SK-N-SH (cell line): ENCODE measurements around the gene SLC25A18. TPM values are rescaled to one million over a fixed set of nuclear protein-coding genes. Genes with fewer than 3 reads are reported as not detected.

Experiments used
- CTCF ChIA-PET: fragments of 300-600, 350-600 bp; formaldehyde crosslinking; extraction: SDS; loops from one replicate; lab custom pipeline; 2021; lab: Yijun Ruan, JAX
- POLR2A ChIA-PET: fragments of 350-600 bp; sonication (Branson Sonifier 250); formaldehyde crosslinking; extraction: SDS; loops from one replicate; lab custom pipeline; 2020; ENCODE audit warnings: antibody characterized with exemption, inconsistent platforms; lab: Yijun Ruan, JAX
- DNase-seq: peaks from one replicate; pipeline ENCODE4 v3.0.0; 2012
- H2AFZ ChIP-seq: fragments of 200-600 bp; sonication (generic); 2 replicates; pipeline ENCODE4 v1.8.1; 2016; ENCODE audit warnings: antibody characterized with exemption, mild to moderate bottlenecking, low read depth
- H3F3A ChIP-seq: fragments of 200-600 bp; sonication (generic); replicated peaks from 2 replicates; pipeline ENCODE3; 2016; ENCODE audit warnings: antibody characterized with exemption, mild to moderate bottlenecking; ENCODE audit not compliant: insufficient read depth
- H3K27ac ChIP-seq, 2 experiments: fragments of 200-500 bp in 1 of 2; fragments of 200-600 bp in 1 of 2; sonication (Bioruptor generic) in 1 of 2; sonication (generic), shearing (Covaris generic) in 1 of 2; 2 replicates each; pipeline versions ENCODE4 v1.5.1 to v1.6.1; 2014 to 2016; ENCODE audit warnings: low read depth in 2 of 2, inconsistent platforms in 1 of 2, low read length in 1 of 2, mild to moderate bottlenecking in 1 of 2, mixed read lengths in 1 of 2
- H3K27me3 ChIP-seq: fragments of 200-600 bp; sonication (generic), shearing (Covaris generic); 2 replicates; pipeline ENCODE4 v1.6.1; 2016; ENCODE audit warnings: mixed run types; ENCODE audit not compliant: insufficient read depth
- H3K36me3 ChIP-seq, 2 experiments: fragments of 200-500 bp in 1 of 2; fragments of 200-600 bp in 1 of 2; sonication (Bioruptor generic) in 1 of 2; sonication (generic) in 1 of 2; replicated peaks in 1 of 2; 2 replicates each; pipeline versions ENCODE3 to v1.5.1; 2014 to 2016; ENCODE audit warnings: low read length in 1 of 2, mild to moderate bottlenecking in 1 of 2; ENCODE audit not compliant: insufficient read depth in 2 of 2, control insufficient read depth in 1 of 2
- H3K4me1 ChIP-seq, 2 experiments: fragments of 200-500 bp in 1 of 2; fragments of 200-600 bp in 1 of 2; sonication (Bioruptor generic) in 1 of 2; sonication (generic), shearing (Covaris generic) in 1 of 2; 2 replicates each; pipeline versions ENCODE4 v1.5.1 to v1.6.1; 2014 to 2016; ENCODE audit warnings: low read depth in 1 of 2, low read length in 1 of 2, mixed run types in 1 of 2; ENCODE audit not compliant: insufficient read depth in 2 of 2, control insufficient read depth in 1 of 2
- H3K4me2 ChIP-seq: fragments of 200-600 bp; sonication (generic), shearing (Covaris generic); 2 replicates; pipeline ENCODE4 v1.6.1; 2017; ENCODE audit warnings: mixed run types
- H3K4me3 ChIP-seq, 2 experiments: fragments of 200-500 bp in 1 of 2; fragments of 200-600 bp in 1 of 2; sonication (Bioruptor generic) in 1 of 2; sonication (generic), shearing (Covaris generic) in 1 of 2; 2 replicates each; pipeline versions ENCODE4 v1.5.1 to v1.8.1; 2014 to 2016; ENCODE audit warnings: low read depth in 2 of 2, inconsistent platforms in 1 of 2, low read length in 1 of 2, mild to moderate bottlenecking in 1 of 2, mixed read lengths in 1 of 2, moderate library complexity in 1 of 2
- H3K79me2 ChIP-seq: fragments of 200-600 bp; sonication (generic); 2 replicates; pipeline ENCODE4 v1.8.1; 2017; ENCODE audit warnings: mild to moderate bottlenecking; ENCODE audit not compliant: insufficient read depth
- H3K9ac ChIP-seq: fragments of 200-600 bp; sonication (generic); 2 replicates; pipeline ENCODE4 v1.6.1; 2017; ENCODE audit warnings: mixed run types
- H3K9me2 ChIP-seq: fragments of 200-600 bp; sonication (generic); 2 replicates; pipeline ENCODE4 v1.6.1; 2017; ENCODE audit warnings: mixed run types
- H3K9me3 ChIP-seq: fragments of 200-600 bp; sonication (generic); 2 replicates; pipeline ENCODE4 v1.6.1; 2017; ENCODE audit warnings: mixed run types, mild to moderate bottlenecking, moderate library complexity
- H4K20me1 ChIP-seq: fragments of 200-600 bp; sonication (generic); 2 replicates; pipeline ENCODE4 v1.6.1; 2017; ENCODE audit warnings: mild to moderate bottlenecking, mixed run types; ENCODE audit not compliant: insufficient read depth
- CHD2 ChIP-seq: fragments of 150-350 bp; IDR thresholded peaks from 2 replicates; pipeline ENCODE4 v1.6.1; 2018; ENCODE audit warnings: low read length; ENCODE audit not compliant: partially characterized antibody
- ELF1 ChIP-seq: IDR thresholded peaks from 2 replicates; pipeline ENCODE4 v1.4.0; 2012
- EZH2phosphoT487 ChIP-seq: fragments of 200-600 bp; sonication (generic); IDR thresholded peaks from 2 replicates; pipeline ENCODE4 v1.6.1; 2017; ENCODE audit warnings: low read depth, mixed run types, mild to moderate bottlenecking, antibody characterized with exemption, moderate library complexity, borderline replicate concordance
- FOSL2 ChIP-seq: IDR thresholded peaks from 2 replicates; pipeline ENCODE4 v1.4.0; 2012; ENCODE audit warnings: low read depth, mild to moderate bottlenecking, moderate library complexity, borderline replicate concordance
- FOXM1 ChIP-seq: IDR thresholded peaks from 2 replicates; pipeline ENCODE4 v1.4.0; 2012; ENCODE audit warnings: low read depth, mild to moderate bottlenecking
- GATA2 ChIP-seq: sonication (generic); formaldehyde crosslinking; IDR thresholded peaks from 2 replicates; pipeline ENCODE4 v1.5.0; 2020; ENCODE audit warnings: mild to moderate bottlenecking, missing genetic modification reagents
- MEF2A ChIP-seq: IDR thresholded peaks from 2 replicates; pipeline ENCODE4 v1.4.0; 2012; ENCODE audit warnings: low read depth, borderline replicate concordance
- MXI1 ChIP-seq: IDR thresholded peaks from 2 replicates; pipeline ENCODE4 v1.6.1; 2012; ENCODE audit warnings: mild to moderate bottlenecking, low read depth, low read length, improper control_type of control experiment
- NFIC ChIP-seq: IDR thresholded peaks from 2 replicates; pipeline ENCODE4 v1.4.0; 2012; ENCODE audit warnings: borderline replicate concordance
- NRF1 ChIP-seq: IDR thresholded peaks from 2 replicates; pipeline ENCODE4 v1.6.1; 2012; ENCODE audit warnings: low read depth, mild to moderate bottlenecking, low read length
- RCOR1 ChIP-seq: fragments of 150-350 bp; IDR thresholded peaks from 2 replicates; pipeline ENCODE4 v1.6.1; 2017; ENCODE audit warnings: antibody characterized with exemption, low read length
- RFX5 ChIP-seq: IDR thresholded peaks from 2 replicates; pipeline ENCODE4 v1.6.1; 2012; ENCODE audit warnings: mild to moderate bottlenecking, improper control_type of control experiment, low read length
- SIN3A ChIP-seq: IDR thresholded peaks from 2 replicates; pipeline ENCODE4 v1.6.1; 2012; ENCODE audit warnings: low read depth, mild to moderate bottlenecking, low read length, moderate library complexity, borderline replicate concordance
- SMC3 ChIP-seq: IDR thresholded peaks from 2 replicates; pipeline ENCODE4 v1.6.1; 2012; ENCODE audit warnings: low read depth, low read length, improper control_type of control experiment
- TEAD4 ChIP-seq: IDR thresholded peaks from 2 replicates; pipeline ENCODE4 v1.4.0; 2012; ENCODE audit warnings: mild to moderate bottlenecking, borderline replicate concordance; ENCODE audit not compliant: insufficient read depth
- WGBS: methylation state at CpG from one replicate; pipeline ENCODE4 v1.1.6; 2017; ENCODE audit warnings: low lambda C conversion rate; 5-methylcytosine and 5-hydroxymethylcytosine counted together
- polyA plus RNA-seq, 3 experiments: library from polyadenylated mRNA; depleted of rRNA; stranded (reverse); fragments of >200 nt; gene quantifications; 2 replicates each; pipeline ENCODE4 v1.2.3, GENCODE V29; 2012
- TF ChIP-seq, protein P1 (sequence below): IDR thresholded peaks from 2 replicates; pipeline ENCODE4 v1.4.0; 2012; ENCODE audit warnings: low read depth, borderline replicate concordance
- TF ChIP-seq, protein P2 (sequence below): IDR thresholded peaks from 2 replicates; pipeline ENCODE4; 2012
- TF ChIP-seq, protein P3 (sequence below): IDR thresholded peaks from 2 replicates; pipeline ENCODE4 v1.4.0; 2012; ENCODE audit warnings: low read depth
- TF ChIP-seq, protein P4 (sequence below): fragments of 200-600 bp; sonication (generic); IDR thresholded peaks from 2 replicates; pipeline ENCODE4 v1.6.1; 2017; ENCODE audit warnings: antibody characterized with exemption, mild to moderate bottlenecking, moderate library complexity
- TF ChIP-seq, protein P5 (sequence below): IDR thresholded peaks from 2 replicates; pipeline ENCODE4 v1.4.0; 2012; ENCODE audit warnings: low read depth, borderline replicate concordance

SLC25A18 gene
- polyA plus RNA-seq, 1 of the 3 experiments (the other 2 are of a cell fraction) = 0.02 TPM

DNA sequence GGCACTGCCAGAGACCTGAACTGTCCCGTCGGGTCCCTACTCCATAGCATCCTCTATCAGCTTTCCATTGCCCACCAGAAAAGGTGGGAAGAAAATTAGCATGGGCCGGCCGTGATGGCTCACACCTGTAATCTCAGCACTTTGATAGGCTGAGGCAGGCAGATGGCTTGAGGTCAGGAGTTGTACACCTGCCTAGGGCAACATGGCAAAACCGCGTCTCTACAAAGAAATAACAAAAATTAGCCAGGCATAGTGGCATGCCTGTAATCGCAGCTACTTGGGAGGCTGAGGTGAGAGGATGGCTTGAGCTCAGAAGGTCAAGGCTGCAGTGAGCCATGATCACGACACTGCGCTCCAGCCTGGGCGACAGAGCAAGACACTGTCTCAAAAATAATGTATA is 3.5 kb downstream of the SLC25A18 start:
- no peaks in the 10 kb centered on the region; the same call in 1 of the 2 replicates for H3K27me3 ChIP-seq
- no peaks in the 10 kb centered on the region for H3K9me2 ChIP-seq
- H3K36me3 ChIP-seq = no peaks in the 10 kb centered on the region
- H3F3A ChIP-seq = no peaks in the 10 kb centered on the region
- no peak for DNase-seq
- H3K4me1 ChIP-seq = no peaks in the 10 kb centered on the region; a peak in 2 of 4 replicates
- no peaks in the 10 kb centered on the region for H3K79me2 ChIP-seq
- no peak overlapping the region for H2AFZ ChIP-seq
- no peak for TF ChIP-seq SMC3
- TF ChIP-seq ELF1 = no peak
- no peak for TF ChIP-seq NFIC
- no peak for TF ChIP-seq TEAD4
- no peak for TF ChIP-seq MEF2A
- TF ChIP-seq RCOR1 = no peak
- TF ChIP-seq, protein P1, sequence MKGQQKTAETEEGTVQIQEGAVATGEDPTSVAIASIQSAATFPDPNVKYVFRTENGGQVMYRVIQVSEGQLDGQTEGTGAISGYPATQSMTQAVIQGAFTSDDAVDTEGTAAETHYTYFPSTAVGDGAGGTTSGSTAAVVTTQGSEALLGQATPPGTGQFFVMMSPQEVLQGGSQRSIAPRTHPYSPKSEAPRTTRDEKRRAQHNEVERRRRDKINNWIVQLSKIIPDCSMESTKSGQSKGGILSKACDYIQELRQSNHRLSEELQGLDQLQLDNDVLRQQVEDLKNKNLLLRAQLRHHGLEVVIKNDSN = no peak
- no peak for TF ChIP-seq FOSL2
- no peak for TF ChIP-seq FOXM1
- no peak for TF ChIP-seq CHD2
- TF ChIP-seq, protein P2, sequence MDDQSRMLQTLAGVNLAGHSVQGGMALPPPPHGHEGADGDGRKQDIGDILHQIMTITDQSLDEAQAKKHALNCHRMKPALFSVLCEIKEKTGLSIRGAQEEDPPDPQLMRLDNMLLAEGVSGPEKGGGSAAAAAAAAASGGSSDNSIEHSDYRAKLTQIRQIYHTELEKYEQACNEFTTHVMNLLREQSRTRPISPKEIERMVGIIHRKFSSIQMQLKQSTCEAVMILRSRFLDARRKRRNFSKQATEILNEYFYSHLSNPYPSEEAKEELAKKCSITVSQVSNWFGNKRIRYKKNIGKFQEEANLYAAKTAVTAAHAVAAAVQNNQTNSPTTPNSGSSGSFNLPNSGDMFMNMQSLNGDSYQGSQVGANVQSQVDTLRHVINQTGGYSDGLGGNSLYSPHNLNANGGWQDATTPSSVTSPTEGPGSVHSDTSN = no peak
- TF ChIP-seq, protein P3, sequence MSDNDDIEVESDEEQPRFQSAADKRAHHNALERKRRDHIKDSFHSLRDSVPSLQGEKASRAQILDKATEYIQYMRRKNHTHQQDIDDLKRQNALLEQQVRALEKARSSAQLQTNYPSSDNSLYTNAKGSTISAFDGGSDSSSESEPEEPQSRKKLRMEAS = no peak
- TF ChIP-seq, protein P4, sequence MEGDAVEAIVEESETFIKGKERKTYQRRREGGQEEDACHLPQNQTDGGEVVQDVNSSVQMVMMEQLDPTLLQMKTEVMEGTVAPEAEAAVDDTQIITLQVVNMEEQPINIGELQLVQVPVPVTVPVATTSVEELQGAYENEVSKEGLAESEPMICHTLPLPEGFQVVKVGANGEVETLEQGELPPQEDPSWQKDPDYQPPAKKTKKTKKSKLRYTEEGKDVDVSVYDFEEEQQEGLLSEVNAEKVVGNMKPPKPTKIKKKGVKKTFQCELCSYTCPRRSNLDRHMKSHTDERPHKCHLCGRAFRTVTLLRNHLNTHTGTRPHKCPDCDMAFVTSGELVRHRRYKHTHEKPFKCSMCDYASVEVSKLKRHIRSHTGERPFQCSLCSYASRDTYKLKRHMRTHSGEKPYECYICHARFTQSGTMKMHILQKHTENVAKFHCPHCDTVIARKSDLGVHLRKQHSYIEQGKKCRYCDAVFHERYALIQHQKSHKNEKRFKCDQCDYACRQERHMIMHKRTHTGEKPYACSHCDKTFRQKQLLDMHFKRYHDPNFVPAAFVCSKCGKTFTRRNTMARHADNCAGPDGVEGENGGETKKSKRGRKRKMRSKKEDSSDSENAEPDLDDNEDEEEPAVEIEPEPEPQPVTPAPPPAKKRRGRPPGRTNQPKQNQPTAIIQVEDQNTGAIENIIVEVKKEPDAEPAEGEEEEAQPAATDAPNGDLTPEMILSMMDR = no peak
- TF ChIP-seq SIN3A = no peak
- TF ChIP-seq, protein P5, sequence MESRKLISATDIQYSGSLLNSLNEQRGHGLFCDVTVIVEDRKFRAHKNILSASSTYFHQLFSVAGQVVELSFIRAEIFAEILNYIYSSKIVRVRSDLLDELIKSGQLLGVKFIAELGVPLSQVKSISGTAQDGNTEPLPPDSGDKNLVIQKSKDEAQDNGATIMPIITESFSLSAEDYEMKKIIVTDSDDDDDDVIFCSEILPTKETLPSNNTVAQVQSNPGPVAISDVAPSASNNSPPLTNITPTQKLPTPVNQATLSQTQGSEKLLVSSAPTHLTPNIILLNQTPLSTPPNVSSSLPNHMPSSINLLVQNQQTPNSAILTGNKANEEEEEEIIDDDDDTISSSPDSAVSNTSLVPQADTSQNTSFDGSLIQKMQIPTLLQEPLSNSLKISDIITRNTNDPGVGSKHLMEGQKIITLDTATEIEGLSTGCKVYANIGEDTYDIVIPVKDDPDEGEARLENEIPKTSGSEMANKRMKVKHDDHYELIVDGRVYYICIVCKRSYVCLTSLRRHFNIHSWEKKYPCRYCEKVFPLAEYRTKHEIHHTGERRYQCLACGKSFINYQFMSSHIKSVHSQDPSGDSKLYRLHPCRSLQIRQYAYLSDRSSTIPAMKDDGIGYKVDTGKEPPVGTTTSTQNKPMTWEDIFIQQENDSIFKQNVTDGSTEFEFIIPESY = no peak
- no peak for TF ChIP-seq GATA2 (CRISPR knock-in tag)
- no peak for TF ChIP-seq RFX5
- TF ChIP-seq NRF1 = no peak
- TF ChIP-seq EZH2phosphoT487 = no peak
- no peak for TF ChIP-seq MXI1
- no peaks in the 10 kb centered on the region for H4K20me1 ChIP-seq
- H3K4me3 ChIP-seq = no peak overlapping the region
- ChIA-PET POLR2A (no interaction called here), CTCF (interaction anchor here (1.1 to 1.8 kb wide), 4 partner anchors 8 to 509 kb away, joined by 3 to 8 read pairs (median 3); no protein-coding TSS in a partner anchor)
- WGBS = 87% methylated on average over 10 of the region's 10 CpGs
- no peaks in the 10 kb centered on the region for H3K9me3 ChIP-seq
- H3K4me2 ChIP-seq = no peak overlapping the region
- H3K27ac ChIP-seq = no peak overlapping the region
- no peak overlapping the region for H3K9ac ChIP-seq
